Activated naive CD4-positive, alpha-beta T cell treated with anti-CD3 and anti-CD28 coated beads, Interleukin-2, amount 50 U/mL, for 24 hours (primary cell): Measurements from ENCODE around the gene NHERF2.

Experiments used
- H3K27ac Mint-ChIP-seq: one replicate; pipeline ENCODE4 v1.8.0; 2021; ENCODE audit warnings: mild to moderate bottlenecking, mixed read lengths
- H3K27me3 Mint-ChIP-seq: one replicate; pipeline ENCODE4 v1.8.0; 2021; ENCODE audit warnings: mixed read lengths
- H3K36me3 Mint-ChIP-seq: one replicate; pipeline ENCODE4 v1.8.0; 2021; ENCODE audit warnings: mixed read lengths
- H3K4me1 Mint-ChIP-seq: one replicate; pipeline ENCODE4 v1.8.0; 2021; ENCODE audit warnings: mixed read lengths
- H3K4me3 Mint-ChIP-seq: one replicate; pipeline ENCODE4 v1.8.0; 2021; ENCODE audit warnings: mild to moderate bottlenecking, mixed read lengths
- H3K9me3 Mint-ChIP-seq: one replicate; pipeline ENCODE4 v1.8.0; 2021; ENCODE audit warnings: mixed read lengths

The NHERF2 gene

GRCh38 chr16:2026461-2027023 is at the start of gene NHERF2:
Gene NHERF2 (plus strand): TSS chr16:2026902. CDS start chr16:2027006, 104 bp downstream.
- Mint-ChIP-seq H3K4me3 (peak within 1 kb of the TSS; percentile 77), H3K36me3 (no peaks in the 10 kb centered on the region), H3K4me1 (peaks cover 4% of the 10 kb centered on the region), H3K9me3 (no peaks in the 10 kb centered on the region), H3K27me3 (peaks cover 4% of the 10 kb centered on the region), H3K27ac (no peak within 1 kb of the TSS)

GRCh38 chr16:1976951-1977874 is 49.5 kb upstream of the NHERF2 start:
- no peaks in the 10 kb centered on the region for H3K9me3 Mint-ChIP-seq
- H3K27me3 Mint-ChIP-seq = peaks cover 2% of the 10 kb centered on the region
- peak overlapping the region; percentile 18 for H3K27ac Mint-ChIP-seq
- peaks cover 6% of the 10 kb centered on the region for H3K4me1 Mint-ChIP-seq
- peaks cover 11% of the 10 kb centered on the region for H3K36me3 Mint-ChIP-seq
- no peak overlapping the region for H3K4me3 Mint-ChIP-seq

- peaks cover 11% of the 10 kb centered on the region for H3K36me3 Mint-ChIP-seq
- no peaks in the 10 kb centered on the region for H3K9me3 Mint-ChIP-seq
- H3K27ac Mint-ChIP-seq = no peak overlapping the region
- no peak overlapping the region for H3K4me3 Mint-ChIP-seq
- H3K4me1 Mint-ChIP-seq = peaks cover 3% of the 10 kb centered on the region
- H3K27me3 Mint-ChIP-seq = peaks cover 2% of the 10 kb centered on the region
These were observed 48.8 kb upstream of the NHERF2 start for GRCh38 chr16:1977875-1978268.

- Mint-ChIP-seq H3K36me3 (peaks cover 11% of the 10 kb centered on the region), H3K27me3 (peaks cover 2% of the 10 kb centered on the region), H3K4me3 (no peak overlapping the region), H3K27ac (no peak overlapping the region), H3K4me1 (peaks cover 6% of the 10 kb centered on the region), H3K9me3 (no peaks in the 10 kb centered on the region)
These were observed 48.1 kb upstream of the NHERF2 start for GRCh38 chr16:1978476-1979120.

- Mint-ChIP-seq H3K4me3 (no peak overlapping the region), H3K4me1 (peaks cover 6% of the 10 kb centered on the region), H3K27ac (no peak overlapping the region), H3K9me3 (no peaks in the 10 kb centered on the region), H3K36me3 (peaks cover 11% of the 10 kb centered on the region), H3K27me3 (peaks cover 2% of the 10 kb centered on the region)
These were observed 47.3 kb upstream of the NHERF2 start for GRCh38 chr16:1979271-1980029.

- Mint-ChIP-seq H3K4me3 (no peak overlapping the region), H3K27me3 (peaks cover 2% of the 10 kb centered on the region), H3K27ac (no peak overlapping the region), H3K36me3 (peaks cover 8% of the 10 kb centered on the region), H3K4me1 (peaks cover 12% of the 10 kb centered on the region), H3K9me3 (no peaks in the 10 kb centered on the region)
These were observed 46.5 kb upstream of the NHERF2 start for GRCh38 chr16:1980030-1980769.

- H3K27ac Mint-ChIP-seq = no peak overlapping the region
- H3K27me3 Mint-ChIP-seq = peaks cover 2% of the 10 kb centered on the region
- no peak overlapping the region for H3K4me3 Mint-ChIP-seq
- no peaks in the 10 kb centered on the region for H3K9me3 Mint-ChIP-seq
- peaks cover 14% of the 10 kb centered on the region for H3K4me1 Mint-ChIP-seq
- peaks cover 8% of the 10 kb centered on the region for H3K36me3 Mint-ChIP-seq
These were observed 46.0 kb upstream of the NHERF2 start for GRCh38 chr16:1980770-1981087.

- Mint-ChIP-seq H3K36me3 (peaks cover 5% of the 10 kb centered on the region), H3K27ac (no peak within 1 kb of the TSS), H3K4me3 (no peak within 1 kb of the TSS), H3K9me3 (no peaks in the 10 kb centered on the region), H3K4me1 (peaks cover 14% of the 10 kb centered on the region), H3K27me3 (peaks cover 2% of the 10 kb centered on the region)
These were observed 45.3 kb upstream of the NHERF2 start, which contains the start of gene NOXO1 for GRCh38 chr16:1981398-1981836. Gene NOXO1 (minus strand): TSS chr16:1981469. CDS start chr16:1981179, 290 bp downstream.

GRCh38 chr16:1982013-1982433 is 44.7 kb upstream of the NHERF2 start:
- H3K4me1 Mint-ChIP-seq = peaks cover 14% of the 10 kb centered on the region
- H3K4me3 Mint-ChIP-seq = no peak overlapping the region
- H3K9me3 Mint-ChIP-seq = no peaks in the 10 kb centered on the region
- peaks cover 7% of the 10 kb centered on the region for H3K36me3 Mint-ChIP-seq
- no peak overlapping the region for H3K27ac Mint-ChIP-seq
- peaks cover 2% of the 10 kb centered on the region for H3K27me3 Mint-ChIP-seq

GRCh38 chr16:1982991-1983543 is 43.6 kb upstream of the NHERF2 start:
- peak overlapping the region; percentile 81 for H3K4me3 Mint-ChIP-seq
- peaks cover 14% of the 10 kb centered on the region for H3K4me1 Mint-ChIP-seq
- H3K27ac Mint-ChIP-seq = peak overlapping the region; percentile 55
- peaks cover 4% of the 10 kb centered on the region for H3K36me3 Mint-ChIP-seq
- no peaks in the 10 kb centered on the region for H3K9me3 Mint-ChIP-seq
- peaks cover 2% of the 10 kb centered on the region for H3K27me3 Mint-ChIP-seq

GRCh38 chr16:1983544-1984346 is 43.0 kb upstream of the NHERF2 start, which contains the start of gene GFER:
Gene GFER (plus strand): TSS chr16:1984193. CDS start chr16:1984219, 26 bp downstream.
- H3K4me3 Mint-ChIP-seq = peak within 1 kb of the TSS; percentile 81
- H3K27ac Mint-ChIP-seq = peak within 1 kb of the TSS; percentile 55
- peaks cover 4% of the 10 kb centered on the region for H3K36me3 Mint-ChIP-seq
- peaks cover 5% of the 10 kb centered on the region for H3K27me3 Mint-ChIP-seq
- no peaks in the 10 kb centered on the region for H3K9me3 Mint-ChIP-seq
- peaks cover 17% of the 10 kb centered on the region for H3K4me1 Mint-ChIP-seq

GRCh38 chr16:1984347-1985225 is 42.1 kb upstream of the NHERF2 start:
- peaks cover 11% of the 10 kb centered on the region for H3K27me3 Mint-ChIP-seq
- H3K4me1 Mint-ChIP-seq = peaks cover 20% of the 10 kb centered on the region
- H3K27ac Mint-ChIP-seq = no peak overlapping the region
- peak overlapping the region; percentile 80 for H3K4me3 Mint-ChIP-seq
- peaks cover 3% of the 10 kb centered on the region for H3K36me3 Mint-ChIP-seq
- no peaks in the 10 kb centered on the region for H3K9me3 Mint-ChIP-seq
